Epithelial cell of esophagus (primary cell): ENCODE results near the gene NECAP2.

Experiments
- DNase-seq: peaks from one replicate; pipeline ENCODE4 v3.0.0; 2010; ENCODE audit warnings: low read depth
- H3K4me3 ChIP-seq: 2 replicates; pipeline ENCODE4 v1.5.1; 2011; ENCODE audit warnings: mild to moderate bottlenecking, low read length, control low read depth
- CTCF ChIP-seq: IDR thresholded peaks from 2 replicates; pipeline ENCODE4 v1.5.1; 2011; ENCODE audit warnings: low read depth, mild to moderate bottlenecking, low read length, control low read depth, inconsistent platforms; ENCODE audit not compliant: insufficient read depth; ENCODE audit errors: missing control alignments

NECAP2 gene

DNA sequence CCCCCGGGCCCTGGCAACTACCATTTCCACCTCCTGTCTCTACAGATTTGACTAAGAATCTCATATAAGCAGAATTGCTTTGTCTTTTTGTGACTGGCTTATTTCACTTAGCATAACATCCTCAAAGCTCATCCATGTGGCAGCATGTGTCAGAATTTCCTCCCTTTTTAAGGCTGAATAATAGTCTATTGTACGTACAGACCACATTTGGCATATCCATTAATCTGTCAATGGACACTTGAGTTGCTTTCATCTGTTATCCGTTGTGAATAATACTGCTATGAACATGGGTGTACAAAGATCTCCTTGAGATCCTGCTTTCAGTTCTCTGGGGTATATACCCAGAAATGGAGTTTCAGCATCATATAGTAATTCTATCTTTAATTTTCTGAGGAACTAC is 27.3 kb upstream of the NECAP2 start:
- no peak overlapping the region for H3K4me3 ChIP-seq
- TF ChIP-seq CTCF, result no peak
- DNase-seq, result no peak

DNA sequence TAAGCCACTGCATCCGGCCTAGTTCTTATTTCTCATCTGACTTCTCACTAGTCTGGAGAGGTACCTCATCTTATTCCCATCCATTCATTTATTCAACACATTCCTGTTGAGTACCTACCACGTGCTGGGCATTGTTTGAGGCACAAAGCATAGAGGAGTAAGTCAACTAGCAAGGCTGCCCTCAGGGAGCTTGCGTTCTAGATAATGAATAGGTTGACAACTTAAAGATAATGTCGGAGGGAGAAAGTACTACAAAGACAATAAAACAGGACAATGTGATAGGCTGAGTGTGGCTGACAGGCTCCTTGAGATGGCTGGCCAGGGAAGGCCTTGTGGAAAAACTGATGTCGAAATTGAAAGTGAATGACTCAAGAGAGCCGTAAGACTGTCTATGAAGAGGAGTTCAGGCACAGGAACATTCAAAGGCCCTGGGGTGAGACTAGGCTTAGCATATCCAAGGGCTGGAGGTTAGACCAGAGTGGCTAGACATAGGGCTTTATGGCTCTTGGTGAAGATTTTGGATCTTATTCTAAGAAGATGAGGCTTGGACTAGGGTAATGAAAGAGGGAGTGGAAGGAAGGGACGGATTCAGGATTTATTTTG is 21.6 kb upstream of the NECAP2 start:
- no peak overlapping the region for H3K4me3 ChIP-seq
- peak; percentile 41 for DNase-seq
- no peak for TF ChIP-seq CTCF

DNA sequence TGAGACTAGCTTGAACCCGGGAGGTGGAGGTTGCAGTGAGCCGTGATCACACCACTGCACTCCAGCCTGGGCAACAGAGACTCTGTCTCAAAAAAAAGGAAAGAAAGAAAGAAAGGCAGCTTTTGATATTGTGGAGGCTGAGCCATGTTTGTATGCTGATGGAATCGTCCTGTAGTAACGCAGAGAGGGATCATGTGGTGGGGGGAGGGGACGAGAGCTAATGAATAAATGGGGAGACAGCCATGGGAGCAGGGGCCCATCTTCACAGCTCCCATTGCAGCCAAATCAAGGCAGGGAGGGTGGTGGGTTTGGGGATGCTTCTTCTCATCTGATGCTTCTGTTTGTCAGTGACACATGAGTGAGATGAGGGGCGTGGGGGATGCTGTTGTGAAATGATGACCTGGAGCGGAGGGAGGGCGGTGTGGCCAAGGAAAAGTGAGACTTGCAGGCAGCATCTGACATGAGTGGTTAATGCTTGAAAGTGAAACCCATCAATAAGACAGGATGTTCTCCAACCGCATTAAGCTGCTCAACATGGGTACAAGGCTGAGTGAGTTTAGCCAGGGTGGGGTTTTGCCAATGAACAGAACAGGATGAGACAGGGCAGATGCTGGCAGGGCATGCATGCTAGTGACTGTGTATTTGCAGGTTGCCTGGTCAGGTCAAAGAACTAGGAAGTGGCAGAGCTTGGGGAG is 20.0 kb upstream of the NECAP2 start:
- H3K4me3 ChIP-seq, result no peak overlapping the region
- DNase-seq, result no peak
- no peak for TF ChIP-seq CTCF

DNA sequence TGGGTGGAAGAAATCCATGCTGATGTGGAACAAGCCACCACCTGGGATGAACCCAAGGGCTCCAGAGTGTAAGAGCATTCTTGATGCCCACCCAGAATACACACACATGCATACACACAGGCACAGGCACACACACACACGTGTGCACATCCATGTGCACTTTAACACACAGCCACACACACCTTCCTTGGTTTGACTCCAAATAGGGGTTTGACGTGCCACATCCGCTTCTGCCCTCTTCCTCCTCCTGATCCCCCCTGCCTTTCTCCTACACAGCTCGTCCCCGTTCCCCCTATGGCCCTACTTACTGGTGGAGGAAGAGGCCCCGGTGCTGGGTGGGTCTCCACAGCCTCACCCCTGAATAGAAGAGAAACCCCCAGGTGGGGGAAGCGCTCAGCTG is 19.3 kb upstream of the NECAP2 start:
- no peak for TF ChIP-seq CTCF
- H3K4me3 ChIP-seq, result no peak overlapping the region
- no peak for DNase-seq

DNA sequence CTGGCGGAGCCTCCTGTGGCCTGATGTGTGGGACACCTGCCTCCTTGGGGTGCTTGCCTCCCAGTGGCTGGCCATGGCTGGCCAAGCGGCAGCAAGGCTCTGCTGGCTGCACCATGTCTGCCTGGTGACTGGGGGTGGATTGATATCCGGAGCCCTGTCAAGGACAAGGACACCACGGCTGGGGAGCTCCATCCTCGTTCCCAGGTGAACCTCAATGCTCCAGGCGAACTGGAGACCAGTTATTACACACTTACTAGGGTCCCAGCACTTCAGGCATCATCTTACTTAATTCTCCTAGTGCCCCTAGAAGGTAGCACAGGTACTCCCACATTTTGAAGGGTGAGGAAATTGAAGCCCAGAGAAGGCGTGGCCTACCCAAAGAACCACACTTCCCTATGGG is 18.5 kb upstream of the NECAP2 start:
- no peak for TF ChIP-seq CTCF
- no peak for DNase-seq
- H3K4me3 ChIP-seq, result no peak overlapping the region

- no peak for DNase-seq
- TF ChIP-seq CTCF, result no peak
Measured at GRCh38 chr1:16425125-16426025, 15.1 kb upstream of the NECAP2 start.

More at GRCh38 chr1:16425125-16426025, 15.1 kb upstream of the NECAP2 start:
- no peak overlapping the region for H3K4me3 ChIP-seq
